GM19395 (cell line): Measurements from ENCODE around the gene OSBPL10.

Experiments
- ATAC-seq: cut with Tn5 transposase; IDR thresholded peaks from one replicate; pipeline ENCODE4 v1.9.1; 2021; ENCODE audit warnings: mild to moderate bottlenecking, moderate library complexity; ENCODE audit not compliant: unreplicated experiment

OSBPL10 gene

GRCh38 chr3:31635545-31635944, 345.5 kb downstream of the OSBPL10 start:
- ATAC-seq: peak; percentile 51

- no peak for ATAC-seq
Measured at GRCh38 chr3:31634476-31634875, 346.6 kb downstream of the OSBPL10 start.

GRCh38 chr3:31629054-31629453, 352.0 kb downstream of the OSBPL10 start:
- ATAC-seq: no peak

GRCh38 chr3:31625358-31625757, 355.7 kb downstream of the OSBPL10 start:
- ATAC-seq: no peak

- ATAC-seq: peak; percentile 47
Measured at GRCh38 chr3:31624083-31624709, 356.9 kb downstream of the OSBPL10 start.

- peak; percentile 72 for ATAC-seq
Measured at GRCh38 chr3:31622636-31623288, 358.3 kb downstream of the OSBPL10 start.

- no peak for ATAC-seq
Measured at GRCh38 chr3:31621314-31621713, 359.7 kb downstream of the OSBPL10 start.

GRCh38 chr3:31620656-31621055, 360.4 kb downstream of the OSBPL10 start:
- ATAC-seq: peak; percentile 48

- ATAC-seq: no peak
Measured at GRCh38 chr3:31616711-31617110, 364.4 kb downstream of the OSBPL10 start.

GRCh38 chr3:31615071-31615875, 365.8 kb downstream of the OSBPL10 start:
- no peak for ATAC-seq

- ATAC-seq: no peak
Measured at GRCh38 chr3:31614162-31614921, 366.7 kb downstream of the OSBPL10 start.

- no peak for ATAC-seq
Measured at GRCh38 chr3:31613654-31614053, 367.4 kb downstream of the OSBPL10 start.

- no peak for ATAC-seq
Measured at GRCh38 chr3:31613177-31613576, 367.9 kb downstream of the OSBPL10 start.
